H9 (cell line): Measurements from ENCODE around the gene DLG2. TPM values are rescaled to one million over a fixed set of nuclear protein-coding genes. Genes with fewer than 3 reads are reported as not detected.

Experiments used
- DNase-seq: peaks from one replicate; pipeline ENCODE4 v3.0.0-alpha.2; 2017
- H2AFZ ChIP-seq: one replicate; pipeline ENCODE4 v1.6.1; 2013; ENCODE audit warnings: mild to moderate bottlenecking, low read length, control low read depth, moderate library complexity
- H2AK5ac ChIP-seq: 2 replicates; pipeline ENCODE4 v1.6.1; 2013; ENCODE audit warnings: low read length, control low read depth, mixed read lengths; ENCODE audit not compliant: insufficient read length
- H2BK120ac ChIP-seq: one replicate; pipeline ENCODE4 v1.6.1; 2013; ENCODE audit warnings: low read depth, mild to moderate bottlenecking, low read length, control low read depth, inconsistent platforms; ENCODE audit not compliant: poor library complexity, severe bottlenecking
- H2BK12ac ChIP-seq: 2 replicates; pipeline ENCODE4 v1.6.1; 2013; ENCODE audit warnings: low read length, control low read depth, mixed read lengths, low read depth; ENCODE audit not compliant: insufficient read length
- H2BK15ac ChIP-seq: 2 replicates; pipeline ENCODE4 v1.6.1; 2013; ENCODE audit warnings: low read depth, low read length, control low read depth
- H2BK20ac ChIP-seq: one replicate; pipeline ENCODE4 v1.6.1; 2013; ENCODE audit warnings: low read depth, mild to moderate bottlenecking, low read length, control low read depth, inconsistent platforms; ENCODE audit not compliant: poor library complexity, severe bottlenecking
- H2BK5ac ChIP-seq: 2 replicates; pipeline ENCODE4 v1.6.1; 2013; ENCODE audit warnings: low read length, control low read depth, mixed read lengths; ENCODE audit not compliant: insufficient read length
- H3K14ac ChIP-seq: 2 replicates; pipeline ENCODE4 v1.6.1; 2013; ENCODE audit warnings: low read length, control low read depth; ENCODE audit not compliant: insufficient read depth
- H3K18ac ChIP-seq: 2 replicates; pipeline ENCODE4 v1.6.1; 2013; ENCODE audit warnings: low read depth, mild to moderate bottlenecking, mixed read lengths, low read length, control low read depth; ENCODE audit not compliant: insufficient read length
- H3K23ac ChIP-seq: 2 replicates; pipeline ENCODE4 v1.6.1; 2013; ENCODE audit warnings: low read length, control low read depth, mixed read lengths, low read depth; ENCODE audit not compliant: insufficient read length
- H3K23me2 ChIP-seq: 2 replicates; pipeline ENCODE4 v1.6.1; 2013; ENCODE audit warnings: low read depth, mild to moderate bottlenecking, mixed read lengths, low read length, control low read depth; ENCODE audit not compliant: insufficient read length, poor library complexity, severe bottlenecking
- H3K27ac ChIP-seq: 2 replicates; pipeline ENCODE4 v1.5.1; 2013; ENCODE audit warnings: low read length, control low read depth, mixed read lengths, low read depth; ENCODE audit not compliant: insufficient read length
- H3K27me3 ChIP-seq: 2 replicates; pipeline ENCODE4 v1.6.1; 2013; ENCODE audit warnings: low read length, control low read depth, inconsistent platforms; ENCODE audit not compliant: insufficient read depth
- H3K4ac ChIP-seq: 2 replicates; pipeline ENCODE4 v1.6.1; 2013; ENCODE audit warnings: low read depth, mild to moderate bottlenecking, control low read depth, inconsistent platforms, low read length, moderate library complexity
- H3K4me1 ChIP-seq: 2 replicates; pipeline ENCODE4 v1.6.1; 2013; ENCODE audit warnings: low read length, control low read depth, inconsistent platforms; ENCODE audit not compliant: insufficient read depth
- H3K4me2 ChIP-seq: 2 replicates; pipeline ENCODE4 v1.6.1; 2013; ENCODE audit warnings: low read length, control low read depth, mixed read lengths; ENCODE audit not compliant: insufficient read length, insufficient read depth
- H3K56ac ChIP-seq: 2 replicates; pipeline ENCODE4 v1.6.1; 2013; ENCODE audit warnings: low read depth, mild to moderate bottlenecking, mixed read lengths, low read length, control low read depth; ENCODE audit not compliant: insufficient read length
- H3K79me1 ChIP-seq: 2 replicates; pipeline ENCODE4 v1.6.1; 2013; ENCODE audit warnings: low read depth, mild to moderate bottlenecking, moderate library complexity, low read length, control low read depth, inconsistent platforms; ENCODE audit not compliant: insufficient read depth, poor library complexity, severe bottlenecking
- H3K79me2 ChIP-seq: 2 replicates; pipeline ENCODE4 v1.6.1; 2013; ENCODE audit warnings: low read length, control low read depth, inconsistent platforms; ENCODE audit not compliant: insufficient read depth
- H3K9ac ChIP-seq: 2 replicates; pipeline ENCODE4 v1.6.1; 2013; ENCODE audit warnings: low read length, control low read depth, mixed read lengths; ENCODE audit not compliant: insufficient read length; ENCODE audit errors: extremely low read depth
- H3K9me3 ChIP-seq: one replicate; pipeline ENCODE4 v1.6.1; 2013; ENCODE audit warnings: low read depth, low read length, inconsistent platforms; ENCODE audit not compliant: control insufficient read depth
- H3T11ph ChIP-seq: one replicate; pipeline ENCODE4 v1.6.1; 2013; ENCODE audit warnings: mild to moderate bottlenecking, low read length, control low read depth, inconsistent platforms
- H4K20me1 ChIP-seq: one replicate; pipeline ENCODE4 v1.6.1; 2013; ENCODE audit not compliant: control insufficient read depth, insufficient read length, insufficient read depth
- H4K5ac ChIP-seq: 2 replicates; pipeline ENCODE4 v1.6.1; 2013; ENCODE audit warnings: low read depth, mild to moderate bottlenecking, mixed read lengths, low read length, control low read depth; ENCODE audit not compliant: insufficient read length
- H4K8ac ChIP-seq: replicated peaks from 2 replicates; pipeline ENCODE4 v1.6.1; 2013; ENCODE audit warnings: low read length, control low read depth, mixed read lengths, low read depth; ENCODE audit not compliant: insufficient read length
- H4K91ac ChIP-seq: 2 replicates; pipeline ENCODE4 v1.6.1; 2013; ENCODE audit warnings: low read depth, mild to moderate bottlenecking, moderate library complexity, mixed read lengths, low read length, control low read depth; ENCODE audit not compliant: insufficient read length
- H3K27ac Mint-ChIP-seq, 3 experiments: 2 replicates in 2 of 3; 3 replicates in 1 of 3; pipeline ENCODE4 v1.8.0; 2020 to 2021; ENCODE audit warnings: mixed read lengths in 3 of 3, mild to moderate bottlenecking in 1 of 3, moderate library complexity in 1 of 3
- H3K27me3 Mint-ChIP-seq: 2 replicates; pipeline ENCODE4 v1.8.0; 2021; ENCODE audit warnings: low read depth, mild to moderate bottlenecking, moderate library complexity, mixed read lengths
- H3K36me3 Mint-ChIP-seq, 3 experiments: 2 replicates in 2 of 3; 3 replicates in 1 of 3; pipeline ENCODE4 v1.8.0; 2020 to 2021; ENCODE audit warnings: low read depth in 3 of 3, mixed read lengths in 3 of 3; ENCODE audit not compliant: insufficient read depth in 1 of 3
- H3K4me1 Mint-ChIP-seq, 2 experiments: 2 replicates each; pipeline ENCODE4 v1.8.0; 2020; ENCODE audit warnings: mixed read lengths in 2 of 2
- H3K4me3 Mint-ChIP-seq, 2 experiments: 2 replicates in 1 of 2; 3 replicates in 1 of 2; pipeline ENCODE4 v1.8.0; 2020 to 2021; ENCODE audit warnings: mild to moderate bottlenecking in 2 of 2, mixed read lengths in 2 of 2, moderate library complexity in 1 of 2
- H3K9me3 Mint-ChIP-seq, 2 experiments: 2 replicates in 1 of 2; 3 replicates in 1 of 2; pipeline ENCODE4 v1.8.0; 2020; ENCODE audit warnings: mild to moderate bottlenecking in 2 of 2, mixed read lengths in 2 of 2, moderate library complexity in 1 of 2
- WGBS: extraction: QIAGEN DNeasy Blood & Tissue Kit; methylation state at CpG from one replicate; pipeline ENCODE4 v1.1.7; 2013; ENCODE audit warnings: missing lambda C conversion rate, low lambda C conversion rate, mixed read lengths; ENCODE audit not compliant: insufficient read length; ENCODE audit errors: extremely low coverage; 5-methylcytosine and 5-hydroxymethylcytosine counted together
- total RNA-seq: library from RNA; stranded (reverse); gene quantifications from 2 replicates; pipeline ENCODE4 v1.2.1, GENCODE V29; 2021
- TF ChIP-seq, protein P1 (sequence below): fragments of 200-600 bp; sonication (generic); conservative IDR thresholded peaks from 3 replicates; pipeline ENCODE4 v1.8.0; 2021; ENCODE audit warnings: antibody characterized with exemption, mild to moderate bottlenecking

The DLG2 gene
- total RNA-seq, 1 experiment from 2014 or later: 8.0 TPM

GRCh38 chr11:84691830-84692229, 935.3 kb downstream of the DLG2 start:
- no peaks in the 10 kb centered on the region for H3K79me2 ChIP-seq
- Mint-ChIP-seq H3K4me3 (0 out of 5 replicates have a peak overlapping the region, but pooled peaks of 1 of the 2 experiments have one; percentile 10), H3K4me1 (peaks cover 24 to 32% of the 10 kb centered on the region in 2 experiments), H3K27ac (peak overlapping the region; percentile 75 to 97 (median 89)), H3K27me3 (0 out of 2 replicates have a peak, but pooled peaks cover 2% of the 10 kb centered on the region), H3K9me3 (no peaks in the 10 kb centered on the region), H3K36me3 (no peaks in the 10 kb centered on the region)
- no peak overlapping the region for H2BK120ac ChIP-seq
- H3T11ph ChIP-seq: no peak overlapping the region
- no CpG with 5 or more reads among the region's 4 CpGs for WGBS
- no peak for DNase-seq
- H3K23me2 ChIP-seq: no peaks in the 10 kb centered on the region
- H4K91ac ChIP-seq: no peak overlapping the region
- H3K27me3 ChIP-seq: no peaks in the 10 kb centered on the region
- no peak overlapping the region for H2BK5ac ChIP-seq
- H3K14ac ChIP-seq: no peak overlapping the region
- H3K4me1 ChIP-seq: peaks cover 5% of the 10 kb centered on the region; the same call in 1 of the 2 replicates
- no peak overlapping the region for H4K8ac ChIP-seq
- H3K9me3 ChIP-seq: no peaks in the 10 kb centered on the region
- H3K27ac ChIP-seq: peak overlapping the region; percentile 82
- no peak overlapping the region for H3K4ac ChIP-seq
- H3K4me2 ChIP-seq: no peak overlapping the region
- no peak overlapping the region for H2BK12ac ChIP-seq
- no peaks in the 10 kb centered on the region for H3K79me1 ChIP-seq
- H3K18ac ChIP-seq: no peak overlapping the region
- no peaks in the 10 kb centered on the region for H4K20me1 ChIP-seq
- H4K5ac ChIP-seq: no peak overlapping the region
- no peak overlapping the region for H3K9ac ChIP-seq
- H2BK15ac ChIP-seq: no peak overlapping the region
- TF ChIP-seq, protein P1, sequence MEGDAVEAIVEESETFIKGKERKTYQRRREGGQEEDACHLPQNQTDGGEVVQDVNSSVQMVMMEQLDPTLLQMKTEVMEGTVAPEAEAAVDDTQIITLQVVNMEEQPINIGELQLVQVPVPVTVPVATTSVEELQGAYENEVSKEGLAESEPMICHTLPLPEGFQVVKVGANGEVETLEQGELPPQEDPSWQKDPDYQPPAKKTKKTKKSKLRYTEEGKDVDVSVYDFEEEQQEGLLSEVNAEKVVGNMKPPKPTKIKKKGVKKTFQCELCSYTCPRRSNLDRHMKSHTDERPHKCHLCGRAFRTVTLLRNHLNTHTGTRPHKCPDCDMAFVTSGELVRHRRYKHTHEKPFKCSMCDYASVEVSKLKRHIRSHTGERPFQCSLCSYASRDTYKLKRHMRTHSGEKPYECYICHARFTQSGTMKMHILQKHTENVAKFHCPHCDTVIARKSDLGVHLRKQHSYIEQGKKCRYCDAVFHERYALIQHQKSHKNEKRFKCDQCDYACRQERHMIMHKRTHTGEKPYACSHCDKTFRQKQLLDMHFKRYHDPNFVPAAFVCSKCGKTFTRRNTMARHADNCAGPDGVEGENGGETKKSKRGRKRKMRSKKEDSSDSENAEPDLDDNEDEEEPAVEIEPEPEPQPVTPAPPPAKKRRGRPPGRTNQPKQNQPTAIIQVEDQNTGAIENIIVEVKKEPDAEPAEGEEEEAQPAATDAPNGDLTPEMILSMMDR: no peak
- no peak overlapping the region for H2AK5ac ChIP-seq
- H3K23ac ChIP-seq: no peak overlapping the region
- H2BK20ac ChIP-seq: no peak overlapping the region
- no peak overlapping the region for H3K56ac ChIP-seq
- peak overlapping the region; percentile 93 for H2AFZ ChIP-seq
